PFSK-1 (cell line): ENCODE measurements around the gene POLG.

Experiments used
- POLR2AphosphoS5 ChIP-seq: IDR thresholded peaks from 2 replicates; pipeline ENCODE4 v1.6.1; 2012; ENCODE audit warnings: low read depth, mild to moderate bottlenecking, control low read depth, low read length, moderate library complexity
- REST ChIP-seq, 2 experiments: IDR thresholded peaks; 2 replicates each; pipeline versions ENCODE4 v1.6.1 to v1.8.0; 2011 to 2012; ENCODE audit warnings: low read depth in 2 of 2, low read length in 2 of 2, control low read depth in 1 of 2, inconsistent platforms in 1 of 2, mild to moderate bottlenecking in 1 of 2, moderate library complexity in 1 of 2; ENCODE audit not compliant: insufficient read depth in 1 of 2
- SIN3A ChIP-seq: IDR thresholded peaks from 2 replicates; pipeline ENCODE4 v1.6.1; 2012; ENCODE audit warnings: mild to moderate bottlenecking, low read length, moderate library complexity, borderline replicate concordance; ENCODE audit not compliant: insufficient read depth
- TAF1 ChIP-seq: IDR thresholded peaks from 2 replicates; pipeline ENCODE4 v1.6.1; 2012; ENCODE audit warnings: low read length, control low read depth, borderline replicate concordance; ENCODE audit not compliant: insufficient read depth

- no peak for TF ChIP-seq POLR2AphosphoS5
- no peak for TF ChIP-seq REST (IDR thresholded peaks at IDR 0.05; ENCODE audit: insufficient read depth in 1 of 2, low read depth in 2 of 2, low read length in 2 of 2)
- no peak for TF ChIP-seq TAF1
- TF ChIP-seq SIN3A, result no peak
These were observed 41.8 kb upstream of the POLG start for GRCh38 chr15:89376388-89376787.
